ENCODE measurements around the gene MED12L. TPM values are rescaled to one million over a fixed set of nuclear protein-coding genes. Genes with fewer than 3 reads are reported as not detected.

MED12L gene
- total RNA-seq, 1 donor from 2014 or later: 0.29 TPM

DNA sequence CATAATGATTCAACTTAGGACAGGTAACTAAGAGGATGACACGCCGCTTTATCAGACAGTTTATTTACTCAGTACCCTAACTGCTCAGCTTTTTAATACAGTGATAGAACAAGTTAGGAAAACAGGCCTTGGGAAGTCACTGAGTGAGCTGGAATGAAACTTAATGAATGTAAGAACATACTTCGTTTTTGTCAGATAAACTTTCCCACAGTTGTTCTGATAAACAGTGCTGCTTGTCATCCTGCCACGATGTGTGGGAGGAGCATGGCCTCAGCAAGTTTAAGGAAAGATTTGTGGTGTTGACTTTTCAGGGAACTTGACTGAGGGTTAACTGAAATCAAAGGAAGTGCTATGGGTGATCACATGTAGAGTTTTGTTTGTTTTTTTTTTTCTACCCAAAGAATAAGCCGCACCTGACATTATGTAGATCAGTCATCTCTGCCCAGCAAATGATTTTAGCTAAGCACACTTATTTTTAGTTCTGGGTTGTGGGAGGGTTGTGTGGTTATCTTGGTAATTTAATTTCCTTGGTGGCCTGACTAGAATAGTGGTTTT, 198.5 kb downstream of the MED12L start:
- DNase-seq (ENCODE audit: extremely low read depth, low read depth, low spot score): no peak

DNA sequence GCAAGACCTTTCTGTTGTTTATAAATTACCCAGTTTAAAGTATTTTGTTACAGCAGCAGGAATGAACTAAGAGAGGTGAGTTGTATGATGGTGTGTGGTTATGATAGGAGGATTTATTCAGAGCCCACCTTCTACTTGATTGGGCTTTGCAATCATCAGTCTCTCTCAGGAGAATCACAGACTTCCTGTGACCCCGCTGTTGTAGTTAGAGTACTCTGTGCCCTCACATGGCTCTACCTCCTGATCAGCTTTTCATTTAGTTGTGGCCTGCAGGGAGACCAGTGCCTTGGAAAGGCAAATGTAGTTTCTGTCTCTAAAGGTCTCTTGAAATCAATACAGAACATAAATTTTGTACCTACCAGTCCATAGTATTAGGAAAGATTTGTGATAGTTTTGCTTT, 200.5 kb downstream of the MED12L start:
- DNase-seq (ENCODE audit: extremely low read depth, low read depth, low spot score): no peak

DNA sequence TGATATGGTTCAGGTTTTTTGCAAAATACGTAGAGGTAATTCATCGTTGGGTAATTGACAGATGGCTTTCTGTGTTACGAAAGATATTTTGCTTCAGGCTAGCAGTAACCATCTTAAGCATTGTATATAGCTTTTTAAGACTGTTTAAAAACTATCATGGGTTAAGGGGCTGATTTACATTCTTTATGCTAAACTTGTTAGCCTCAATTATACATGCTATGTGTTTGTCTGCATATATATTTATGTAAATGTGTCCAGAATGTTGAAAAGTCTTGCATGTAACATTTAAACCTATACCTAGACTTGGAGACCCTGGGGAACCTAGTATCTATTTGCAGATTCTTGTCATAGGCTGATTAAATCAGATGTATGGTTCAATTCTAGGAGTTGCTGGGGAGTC, 204.0 kb downstream of the MED12L start:
- DNase-seq (ENCODE audit: extremely low read depth, low read depth, low spot score): no peak

DNA sequence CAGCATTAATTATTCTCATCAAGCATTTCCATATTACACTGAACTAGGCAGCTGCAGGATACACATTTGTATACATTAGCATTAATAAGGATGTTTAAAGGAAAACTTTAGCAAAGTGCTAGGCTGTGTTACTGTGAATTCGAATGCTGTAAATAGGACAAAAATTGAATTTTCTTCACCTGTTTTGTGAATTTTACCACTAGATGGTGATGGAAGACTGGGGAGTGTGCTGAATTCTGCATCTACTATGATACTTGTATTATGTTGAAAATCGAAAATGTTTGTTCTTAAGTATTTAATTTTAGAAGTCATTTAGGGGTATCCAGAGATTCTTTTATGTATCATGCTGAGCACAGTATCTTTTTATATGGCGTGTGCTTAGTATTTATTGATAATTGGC, 205.2 kb downstream of the MED12L start:
- DNase-seq (ENCODE audit: extremely low read depth, low read depth, low spot score): no peak

DNA sequence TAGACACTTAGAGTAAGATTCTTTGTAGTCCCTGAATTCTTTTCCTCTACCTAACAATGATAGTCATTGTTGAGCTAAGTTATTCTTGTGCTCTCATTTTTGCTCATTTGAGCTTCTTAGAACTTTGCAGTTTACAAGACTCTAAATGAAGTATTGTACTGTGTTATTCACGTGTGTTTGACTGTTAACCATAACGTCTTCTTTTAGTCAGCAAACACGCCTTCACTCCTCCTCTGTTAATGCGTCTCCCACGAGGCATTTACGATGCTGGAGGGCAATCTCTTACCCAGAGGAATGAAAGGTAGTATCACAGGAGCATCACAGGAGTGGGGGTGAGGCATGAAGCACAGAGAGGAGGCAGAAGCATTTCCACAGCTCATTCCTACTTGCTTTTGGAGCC, 207.7 kb downstream of the MED12L start:
- DNase-seq (ENCODE audit: extremely low read depth, low read depth, low spot score): no peak

DNA sequence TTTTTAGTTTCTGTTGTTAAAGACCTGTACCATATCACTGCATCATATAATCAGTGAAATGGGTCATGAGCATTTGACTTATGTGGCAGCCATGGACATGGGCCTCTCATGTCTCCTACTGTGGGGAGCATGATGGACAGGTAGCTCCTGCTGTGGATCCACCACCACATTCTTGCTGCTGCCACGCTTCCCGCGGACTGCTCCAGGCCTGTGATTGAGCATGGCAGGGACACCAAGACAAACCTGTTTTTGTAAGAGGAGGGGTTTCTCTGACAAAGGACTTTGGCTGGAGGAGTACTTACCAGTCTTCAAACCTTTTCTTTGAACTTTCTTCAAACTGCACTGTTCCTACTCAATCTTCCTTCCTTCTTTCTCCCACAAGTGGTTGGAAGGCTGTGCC, 210.8 kb downstream of the MED12L start:
- no peak for DNase-seq (ENCODE audit: extremely low read depth, low read depth, low spot score)

DNA sequence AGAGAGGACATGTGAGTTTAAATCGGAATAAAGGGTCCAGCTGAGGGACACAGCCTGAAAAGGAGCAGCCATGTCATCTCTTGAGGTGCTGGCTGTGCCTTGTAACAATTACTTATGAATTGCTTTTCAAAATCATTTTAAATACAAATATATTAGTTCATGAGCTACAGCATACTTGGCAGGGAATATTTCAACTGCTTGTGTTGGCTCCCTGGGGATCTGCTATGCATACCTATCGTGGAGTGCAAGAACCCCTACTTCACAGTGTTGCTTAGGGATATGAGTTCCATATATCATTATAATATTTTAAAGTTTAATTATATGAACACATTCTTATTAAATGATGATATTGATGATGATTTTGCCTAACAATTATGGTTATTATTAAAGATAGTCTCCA, 212.0 kb downstream of the MED12L start:
- DNase-seq (ENCODE audit: extremely low read depth, low read depth, low spot score): no peak

DNA sequence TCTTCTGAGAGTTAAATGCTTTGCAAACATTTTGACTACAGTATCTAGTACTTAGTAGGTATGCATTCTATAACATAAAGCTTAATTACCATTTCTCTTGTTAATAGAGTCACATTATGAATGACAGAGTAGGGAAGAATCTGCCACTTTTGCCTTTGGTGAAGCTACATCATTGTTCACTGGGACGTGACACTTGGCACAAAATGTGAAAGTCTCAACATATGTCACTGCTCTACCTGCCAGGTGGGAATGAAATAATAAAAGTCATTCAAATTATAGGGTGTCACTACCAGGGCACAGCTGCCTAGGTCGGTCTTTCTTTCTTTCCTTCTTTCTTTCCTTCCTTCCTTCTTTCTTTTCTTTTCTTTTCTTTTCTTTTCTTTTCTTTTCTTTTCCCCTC, 213.5 kb downstream of the MED12L start:
- DNase-seq (ENCODE audit: extremely low read depth, low read depth, low spot score): no peak

DNA sequence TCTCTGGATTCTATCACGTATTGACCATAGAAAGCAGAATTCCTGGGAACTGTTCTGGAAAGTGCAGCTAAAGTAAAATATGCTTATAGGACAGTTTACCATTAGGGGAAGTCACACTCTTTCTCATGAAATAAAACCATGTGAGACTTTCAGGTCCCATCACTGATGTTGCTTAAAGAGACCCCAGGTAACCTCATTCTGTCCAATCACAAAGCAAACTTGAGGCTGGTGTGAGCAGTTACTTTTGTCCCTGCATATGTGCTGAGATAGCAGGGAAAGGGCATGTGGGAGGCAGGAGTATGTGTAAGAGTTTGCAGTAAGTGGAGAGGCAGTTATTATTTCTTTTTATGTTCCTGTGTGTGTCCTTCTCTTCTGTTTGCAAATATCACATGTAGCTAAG, 215.1 kb downstream of the MED12L start:
- DNase-seq (ENCODE audit: extremely low read depth, low read depth, low spot score): no peak

DNA sequence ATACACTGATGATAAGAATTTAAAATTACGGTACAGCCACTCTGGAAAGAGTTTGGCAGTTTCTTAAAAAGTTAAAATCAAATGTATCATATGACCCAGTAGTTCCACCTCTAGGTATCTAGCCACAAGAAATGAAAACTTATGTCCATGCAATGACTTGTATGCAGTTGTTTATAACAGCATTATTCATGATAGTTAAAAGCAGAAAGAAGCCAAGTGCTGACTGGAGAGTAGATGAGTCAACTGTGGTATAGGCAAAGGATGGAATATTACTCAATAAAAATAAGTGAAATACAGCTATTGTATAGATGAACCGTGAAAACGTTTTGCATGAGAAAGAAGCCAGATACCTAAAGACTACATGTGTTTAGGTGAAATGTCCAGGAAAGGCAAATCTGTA, 216.3 kb downstream of the MED12L start:
- no peak for DNase-seq (ENCODE audit: extremely low read depth, low read depth, low spot score)

DNA sequence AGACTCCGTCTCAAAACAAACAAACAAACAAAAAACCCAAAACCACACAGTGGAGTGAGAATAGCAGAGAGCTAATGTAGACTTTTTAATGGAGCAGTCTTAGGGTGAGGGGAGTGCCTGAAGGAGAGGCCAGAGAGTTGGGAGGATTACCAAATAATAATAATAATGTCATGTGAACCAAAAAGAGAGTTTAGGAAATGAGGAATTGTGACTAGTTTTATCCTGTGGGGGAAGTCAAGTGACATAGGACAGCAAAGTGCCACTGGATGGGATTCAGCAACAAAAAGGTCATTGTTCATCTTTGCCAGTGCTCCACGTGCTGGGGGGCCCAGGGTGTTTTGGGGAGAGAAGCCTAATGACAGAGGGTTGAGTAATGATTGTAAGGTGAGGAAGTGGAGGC, 218.3 kb downstream of the MED12L start:
- no peak for DNase-seq (ENCODE audit: extremely low read depth, low read depth, low spot score)

DNA sequence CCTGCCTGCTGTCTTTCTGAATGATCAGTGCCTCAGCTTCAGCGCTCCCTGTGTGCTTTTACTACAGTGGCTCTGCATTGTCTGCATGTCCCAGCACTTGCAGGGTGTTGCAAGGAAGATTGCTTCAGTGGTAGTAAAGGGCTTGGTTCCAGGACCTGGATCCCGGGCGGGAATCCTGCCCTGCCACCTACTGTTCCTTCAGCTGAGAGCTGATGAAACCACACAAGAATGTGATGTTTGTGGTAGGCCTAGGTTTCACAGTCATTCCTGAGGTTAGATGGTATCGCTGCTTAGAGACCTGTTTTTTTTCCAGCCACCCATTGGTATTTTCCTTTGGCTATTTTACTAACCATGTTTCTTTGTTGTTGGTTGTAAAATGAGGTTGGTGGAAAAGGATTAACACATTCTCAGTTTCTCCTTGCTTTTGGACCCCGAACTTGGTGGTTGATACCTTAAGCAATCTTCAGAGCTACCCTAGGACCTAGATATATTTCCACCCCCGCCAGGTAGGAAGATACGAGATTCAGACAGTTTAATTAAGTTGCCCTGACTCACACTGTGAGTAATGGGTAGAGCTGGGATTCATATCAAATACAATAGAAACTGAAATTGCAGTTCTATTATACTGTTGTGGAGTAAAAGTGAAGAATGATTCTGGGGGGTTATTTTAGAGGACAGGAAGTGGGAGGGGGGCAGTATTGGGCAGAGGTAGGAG, 219.8 kb downstream of the MED12L start:
- DNase-seq (ENCODE audit: extremely low read depth, low read depth, low spot score): no peak

DNA sequence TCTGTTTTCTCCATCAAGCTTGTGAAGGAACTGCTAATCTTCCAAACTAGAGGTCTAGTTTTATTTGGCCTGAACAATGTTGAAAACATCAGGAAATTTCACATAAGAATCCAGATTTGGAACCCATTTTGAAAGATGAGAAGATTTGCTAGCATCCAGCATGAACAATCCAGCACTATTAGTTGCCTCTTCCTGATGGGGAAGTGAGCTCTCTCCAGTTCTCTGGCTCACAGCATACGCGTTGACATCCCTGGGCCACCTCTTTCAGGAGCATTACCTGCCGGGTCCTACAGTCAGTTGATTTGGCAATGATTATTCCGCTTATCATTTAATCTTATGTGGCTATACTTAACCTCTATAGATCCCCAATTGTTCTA, 220.3 kb downstream of the MED12L start:
- DNase-seq (ENCODE audit: extremely low read depth, low read depth, low spot score): no peak

DNA sequence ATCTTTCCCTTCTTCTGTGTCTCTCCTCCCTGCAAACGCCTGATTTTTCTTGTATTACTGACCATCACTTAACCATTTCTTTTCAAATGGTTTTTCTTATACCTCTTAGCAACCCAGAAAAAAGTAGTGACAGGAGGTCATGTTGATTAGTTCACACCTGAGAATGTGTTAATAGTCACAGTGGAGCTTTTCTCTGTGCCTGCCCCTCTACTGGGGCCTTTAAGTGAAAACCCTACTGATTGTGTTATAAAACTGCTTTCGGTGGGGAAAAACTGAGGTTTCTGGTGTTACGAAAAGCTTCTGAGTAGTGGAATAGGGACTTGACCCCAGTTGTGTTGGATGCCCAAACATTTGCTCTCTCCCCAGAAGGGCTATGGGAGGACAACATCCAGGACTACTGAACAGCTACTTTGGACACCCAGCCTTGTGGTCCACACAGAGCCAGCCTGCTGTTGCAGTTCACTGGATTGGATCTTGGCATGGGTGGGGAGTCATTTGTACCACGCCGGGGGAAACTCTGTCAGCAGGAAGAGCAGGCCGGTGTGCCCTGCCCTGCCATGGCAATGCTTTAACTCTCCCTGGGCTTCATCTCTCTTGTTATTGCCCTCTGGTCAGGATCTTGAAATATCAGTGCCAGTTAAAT, 220.8 kb downstream of the MED12L start:
- DNase-seq (ENCODE audit: extremely low read depth, low read depth, low spot score): no peak

DNA sequence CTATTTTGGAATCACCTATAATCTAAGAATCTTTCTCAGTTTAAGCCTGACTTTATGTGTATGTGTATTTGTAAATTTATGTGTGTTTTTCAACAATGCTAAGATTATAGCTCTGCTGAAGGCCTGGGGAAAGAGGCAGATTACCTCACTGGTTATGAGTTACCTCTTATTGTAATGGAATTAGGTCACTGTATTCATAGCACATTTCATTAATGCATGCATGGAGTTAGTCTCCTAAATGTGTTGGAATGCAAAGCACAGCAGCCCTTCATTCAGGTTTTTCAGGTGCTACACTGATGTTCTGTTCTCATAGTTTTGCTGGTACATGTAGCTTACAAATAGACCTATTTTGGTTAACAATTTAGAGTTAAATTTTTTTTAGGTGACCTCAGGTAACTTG, 221.7 kb downstream of the MED12L start:
- DNase-seq (ENCODE audit: extremely low read depth, low read depth, low spot score): no peak

DNA sequence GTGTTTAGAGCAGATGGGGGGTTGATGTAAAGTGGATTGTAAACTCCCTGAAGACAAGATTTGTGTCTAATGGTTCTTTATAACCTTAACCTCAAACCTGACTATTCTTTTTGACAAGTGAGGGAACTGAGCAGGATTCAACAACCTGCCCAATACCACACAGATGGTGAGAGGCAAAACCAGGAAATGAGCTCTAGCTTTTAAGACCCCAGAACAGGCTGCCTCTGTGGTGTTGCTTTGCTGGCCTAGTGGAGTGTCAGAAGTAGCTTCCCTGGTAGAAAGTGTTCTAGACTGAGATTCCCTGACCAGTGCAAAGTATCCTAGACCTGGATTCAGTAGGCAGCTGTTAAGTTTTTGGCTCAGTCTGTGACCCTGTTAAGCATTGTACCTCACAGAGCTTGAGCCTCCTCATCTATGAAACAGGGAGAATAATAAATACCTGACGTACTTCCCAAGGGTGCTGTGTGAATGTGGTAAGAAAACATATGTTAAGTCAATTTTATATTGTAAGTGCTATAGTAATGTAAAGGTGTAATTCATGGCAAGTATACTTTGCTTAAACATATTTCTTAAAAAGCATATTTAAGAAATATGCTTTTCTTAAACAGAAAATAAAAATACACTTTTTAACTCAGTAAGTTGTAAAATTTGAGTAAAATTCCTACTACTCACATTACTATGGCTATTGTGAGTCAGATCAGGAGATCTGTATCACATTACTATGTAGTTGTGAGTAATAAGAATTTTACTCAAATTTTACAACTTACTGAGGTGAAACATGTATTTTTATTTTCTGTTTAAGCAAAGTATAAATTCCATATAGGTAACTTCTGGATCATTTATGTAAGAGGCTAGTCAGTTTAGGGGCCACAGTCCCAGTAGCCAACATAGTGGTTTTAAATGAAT, 222.4 kb downstream of the MED12L start:
- no peak for DNase-seq (ENCODE audit: extremely low read depth, low read depth, low spot score)

DNA sequence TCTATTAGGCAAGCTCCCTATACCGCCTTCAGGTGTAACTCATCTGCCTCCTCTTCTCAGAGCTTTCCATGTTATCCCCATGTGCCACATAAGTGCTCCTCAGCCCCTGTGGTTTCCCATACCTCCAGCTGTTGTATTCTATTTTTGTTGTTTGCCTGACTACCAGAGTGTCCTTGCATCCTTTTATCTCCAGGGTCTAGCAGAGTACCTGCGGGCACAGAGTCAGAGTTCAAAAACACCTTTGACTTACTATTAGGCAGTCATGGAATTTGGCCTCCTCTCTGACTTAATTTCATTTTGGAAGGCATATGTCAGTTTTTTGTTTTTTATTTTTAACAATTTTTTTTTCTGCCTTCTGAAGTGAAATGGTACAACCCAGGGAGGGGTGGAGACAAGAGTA, 224.1 kb downstream of the MED12L start:
- DNase-seq (ENCODE audit: extremely low read depth, low read depth, low spot score): no peak

DNA sequence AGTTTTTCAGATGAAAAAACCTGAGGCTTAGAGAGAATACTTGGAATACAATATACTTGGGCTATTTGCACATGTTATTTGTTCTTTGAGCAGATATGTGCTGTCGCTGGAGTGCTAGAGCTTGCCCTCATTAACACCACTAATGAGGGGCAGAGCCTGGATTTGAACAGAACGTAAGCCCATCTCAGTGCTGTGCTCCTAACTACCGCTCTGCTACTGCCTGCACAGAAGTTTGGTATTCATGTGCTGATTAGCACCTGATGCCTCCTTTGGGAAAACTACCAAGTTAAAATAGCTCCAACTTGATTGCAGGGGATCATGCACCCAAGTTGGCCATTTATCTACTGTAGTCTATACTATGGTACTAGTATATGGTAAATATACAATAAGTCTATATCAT, 227.5 kb downstream of the MED12L start:
- no peak for DNase-seq (ENCODE audit: extremely low read depth, low read depth, low spot score)

DNA sequence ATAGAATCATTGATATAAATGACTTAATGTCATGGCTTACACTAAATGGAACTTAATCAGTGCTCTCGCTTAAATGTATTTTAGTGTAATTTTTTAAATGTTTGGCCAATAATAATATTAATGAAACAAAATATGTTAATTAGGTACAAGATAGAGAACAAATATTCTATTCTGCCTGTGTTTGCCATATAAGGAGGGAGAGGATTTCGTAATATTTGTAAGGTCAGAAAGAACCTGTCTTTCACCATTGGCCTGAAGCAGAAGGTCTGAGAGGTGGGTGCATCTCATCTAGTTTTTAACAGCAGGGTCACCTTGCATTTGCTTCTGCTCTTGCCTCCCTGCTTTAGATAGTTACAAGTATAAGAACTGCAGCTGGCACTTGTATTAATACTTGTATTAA, 228.7 kb downstream of the MED12L start:
- DNase-seq (ENCODE audit: extremely low read depth, low read depth, low spot score): no peak

DNA sequence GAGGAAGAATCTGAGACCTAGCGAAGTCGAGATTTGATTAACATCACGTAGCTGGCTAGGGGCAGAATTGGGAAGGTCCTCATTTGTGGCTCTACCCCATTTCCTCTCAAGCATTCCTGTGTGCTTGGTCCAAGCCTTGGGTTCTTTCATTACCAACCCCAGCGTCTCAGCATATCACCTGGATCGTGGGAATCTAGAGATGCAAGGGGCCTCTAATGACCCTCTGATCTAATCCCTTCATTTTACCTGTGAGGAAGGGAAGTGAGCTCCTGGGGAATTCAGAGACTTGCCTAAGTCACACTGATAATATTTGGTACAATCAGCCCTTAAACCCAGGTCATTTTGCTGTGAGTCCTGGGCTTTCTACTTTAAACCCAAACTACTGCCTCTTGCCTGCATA, 229.1 kb downstream of the MED12L start:
- DNase-seq (ENCODE audit: extremely low read depth, low read depth, low spot score): no peak

DNA sequence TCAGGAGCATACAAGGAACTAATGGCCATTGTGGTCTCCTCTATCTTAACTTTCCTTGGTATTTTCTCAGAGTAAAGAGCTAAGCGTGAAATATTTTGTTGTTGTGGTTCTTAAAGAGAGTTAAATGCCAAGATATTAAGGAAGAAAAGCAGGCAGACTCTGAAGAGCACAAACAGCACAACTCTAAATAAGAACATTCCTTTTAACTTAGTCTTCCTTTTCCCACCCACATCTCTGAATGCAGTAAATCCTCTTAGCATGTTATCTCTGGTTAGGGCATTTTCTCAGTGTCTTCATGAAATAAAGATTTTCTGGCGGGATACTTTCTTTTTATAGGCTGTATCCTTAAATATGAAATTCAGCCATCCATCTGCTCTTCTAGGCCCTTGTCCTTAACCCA, 229.7 kb downstream of the MED12L start:
- DNase-seq (ENCODE audit: extremely low read depth, low read depth, low spot score): no peak

DNA sequence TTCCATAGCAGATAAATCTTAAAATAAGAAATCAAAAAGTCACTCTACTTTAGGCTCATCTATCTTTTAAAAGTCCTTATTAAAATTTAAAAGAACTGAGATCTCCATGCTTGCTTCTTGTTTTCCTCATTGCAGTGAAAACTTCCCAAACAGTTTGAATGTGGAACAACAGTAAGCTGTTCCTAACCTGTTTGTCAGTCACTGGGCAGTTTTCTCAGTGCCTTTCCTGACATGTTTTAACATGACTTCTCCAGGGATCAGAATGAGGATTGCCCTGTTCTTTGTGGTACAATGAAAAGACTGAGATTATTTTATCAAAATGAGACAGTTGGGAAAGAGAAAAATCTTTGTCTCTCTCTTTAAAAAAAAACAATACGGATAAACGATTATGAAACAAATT, 230.4 kb downstream of the MED12L start:
- no peak for DNase-seq (ENCODE audit: extremely low read depth, low read depth, low spot score)

All from glomerular endothelial cell (primary cell).